ENCODE data around the gene HYAL2.

Gene HYAL2

DNA sequence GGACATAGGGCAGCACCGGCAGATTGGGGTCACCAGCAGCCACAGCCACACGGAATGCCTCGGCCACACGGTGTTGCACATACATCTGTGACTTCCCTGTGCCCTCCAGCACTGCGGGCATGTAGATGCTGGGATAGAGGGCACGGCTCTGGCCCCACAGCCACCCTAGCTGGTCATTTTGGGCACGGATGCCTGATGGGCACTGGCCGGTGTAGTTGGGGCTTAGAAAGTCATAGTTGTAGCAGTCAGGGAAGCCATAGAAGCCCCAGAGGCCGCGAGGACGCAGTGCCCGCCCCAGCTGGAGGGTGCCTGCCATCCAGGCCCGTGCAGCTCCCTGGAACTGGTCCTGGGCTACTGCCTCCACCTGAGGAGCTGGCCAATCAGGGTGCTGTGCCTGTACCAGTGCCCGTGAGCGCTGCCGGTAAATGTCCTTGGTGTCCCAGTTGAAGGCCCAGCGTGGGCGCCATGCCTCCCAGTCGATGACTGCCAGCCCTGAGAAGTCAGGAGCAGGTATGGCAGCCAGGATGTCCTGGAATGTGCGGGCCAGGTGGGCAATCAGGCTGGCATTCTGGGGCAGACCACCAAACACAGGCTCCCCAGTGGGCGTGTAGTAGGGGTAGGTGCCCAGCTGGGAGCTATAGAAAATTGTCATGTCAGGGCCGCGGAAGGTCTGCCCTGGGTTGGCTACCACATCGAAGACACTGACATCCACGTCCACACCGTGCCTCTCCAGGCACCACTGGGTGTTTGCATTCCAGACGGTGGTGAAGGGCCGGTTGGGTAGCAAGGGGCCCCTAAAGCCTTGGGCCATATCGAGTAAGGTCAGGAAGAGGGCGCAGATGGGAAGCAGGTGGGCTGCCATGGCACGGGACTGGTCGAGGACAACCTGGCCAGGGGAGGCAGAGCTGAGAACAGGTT lies 20.2 kb downstream of the HYAL2 start:
- no peak for DNase-seq

DNA sequence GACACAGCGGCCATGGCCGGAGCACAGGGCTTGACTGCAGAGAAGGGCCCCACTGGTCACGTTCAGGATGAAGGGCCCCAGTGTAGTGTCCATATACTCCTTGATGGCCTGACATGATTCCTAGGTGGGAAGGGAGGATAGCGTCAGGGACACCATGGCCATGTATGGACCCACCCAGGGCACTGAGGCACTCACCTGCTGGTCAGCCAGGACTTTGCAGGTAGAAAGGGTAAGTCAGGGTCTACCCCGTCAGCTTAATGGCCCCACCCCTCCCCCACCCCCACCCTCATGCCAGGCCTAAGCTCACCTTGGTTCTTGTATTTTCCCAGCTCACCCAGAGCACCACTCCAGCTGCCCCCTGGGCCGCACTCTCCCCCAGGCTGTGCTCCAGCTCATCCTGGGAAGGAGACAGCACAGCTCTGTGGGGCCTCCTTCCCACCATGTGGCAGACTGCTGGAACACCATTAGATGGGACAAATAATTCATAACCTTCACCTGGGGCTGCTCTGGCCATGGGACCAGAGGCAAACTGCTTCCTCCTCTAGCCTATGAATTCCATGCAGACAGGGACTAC lies 21.8 kb downstream of the HYAL2 start:
- DNase-seq: no peak

DNA sequence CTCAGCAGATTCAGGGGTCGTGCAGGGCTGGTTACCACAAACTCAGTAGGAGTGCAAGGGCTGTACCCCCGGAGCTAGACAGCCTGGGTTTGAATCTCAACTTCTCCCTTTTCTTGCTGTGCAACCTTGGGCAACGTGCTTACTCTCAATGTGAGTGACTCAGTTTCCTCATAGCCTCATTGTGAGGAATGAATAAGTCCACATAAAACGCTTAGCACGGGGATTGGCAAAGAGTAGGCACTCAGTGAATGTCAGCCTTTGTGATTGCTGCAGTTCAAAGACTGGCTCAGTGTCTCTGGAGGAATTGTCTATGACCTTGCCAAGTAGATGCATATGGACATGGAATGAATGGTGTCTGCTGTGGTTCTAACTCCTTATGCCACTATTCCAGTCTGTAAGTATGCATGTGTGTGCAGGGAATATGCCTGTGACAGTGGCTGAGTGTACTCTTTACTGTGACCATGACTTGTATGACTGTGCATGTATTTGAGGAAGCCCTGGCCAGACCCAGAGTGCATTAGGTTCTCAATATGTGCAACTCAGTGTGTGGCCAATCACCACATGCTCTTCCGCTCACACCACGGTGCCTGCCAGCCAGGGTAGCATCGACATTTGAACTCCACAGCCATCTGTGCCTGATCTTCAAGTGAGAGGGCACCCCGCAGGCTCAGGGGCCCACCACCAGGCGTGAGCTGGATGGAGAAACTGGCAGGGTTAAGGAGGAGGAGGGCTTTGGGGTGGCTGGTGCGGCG lies 22.4 kb downstream of the HYAL2 start:
- no peak for DNase-seq

DNA sequence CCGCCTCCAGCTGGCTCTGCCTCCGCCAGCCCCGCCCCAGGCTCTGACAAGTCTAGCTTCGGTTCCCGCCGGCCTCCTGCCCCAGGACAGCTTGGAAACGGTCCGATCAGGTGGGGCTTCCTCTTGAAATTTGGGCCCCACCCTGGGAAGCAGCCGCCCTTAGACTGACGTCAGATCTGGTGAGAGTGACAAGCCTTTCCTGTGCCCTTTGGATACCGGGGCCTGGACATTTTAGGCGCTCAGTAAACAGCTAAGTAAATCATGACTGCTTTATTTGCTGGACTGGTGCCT lies 23.0 kb downstream of the HYAL2 start:
- DNase-seq: no peak

DNA sequence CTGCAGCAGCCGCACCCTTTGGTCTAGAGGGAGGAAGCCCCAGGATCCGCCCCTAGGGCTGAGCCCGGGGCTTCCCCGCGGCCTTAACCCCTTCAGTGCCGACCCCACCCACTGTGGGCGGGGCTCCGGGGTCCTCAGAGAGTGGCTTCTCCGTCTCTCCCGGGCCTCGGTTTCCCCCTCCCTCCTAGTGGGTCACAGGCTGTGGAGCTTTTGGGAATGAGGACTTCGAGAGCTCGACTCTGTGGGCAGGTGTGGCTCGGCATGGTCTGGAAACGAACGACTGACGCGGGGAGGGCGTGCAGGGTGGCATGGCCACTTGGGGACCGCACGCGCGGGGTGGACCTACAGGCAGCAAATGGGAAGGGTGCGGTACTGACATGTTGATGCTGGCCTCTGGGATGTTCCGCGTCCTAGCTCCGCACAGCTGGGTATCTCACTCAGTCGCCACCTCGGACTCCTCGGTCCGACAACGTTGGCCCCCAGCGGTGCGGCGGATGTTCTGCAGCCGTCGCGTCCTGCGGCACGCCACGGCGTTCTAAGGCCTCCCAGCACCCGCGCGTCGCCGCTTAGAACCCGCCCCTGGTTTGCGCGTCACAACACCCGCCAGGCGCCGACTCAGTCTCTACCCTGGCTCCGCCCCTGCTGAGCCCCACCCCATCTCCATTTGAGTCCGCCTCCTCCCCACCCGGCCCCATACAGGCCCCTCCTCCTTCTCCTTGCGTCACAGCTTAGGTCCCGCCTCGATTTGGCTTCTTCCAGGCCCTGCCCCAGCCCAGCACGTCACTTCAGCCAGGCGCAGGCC lies 23.5 kb downstream of the HYAL2 start, which contains the start of the genes HYAL3 and NAA80:
HYAL3 (minus strand) TSS at position 570 of the 802 bp plus-strand sequence. CDS start 3,803 bp downstream, outside the sequence.
NAA80 (minus strand) TSS at position 570 of the 802 bp plus-strand sequence. CDS start 1,942 bp downstream, outside the sequence.
- DNase-seq: peak; percentile 99

DNA sequence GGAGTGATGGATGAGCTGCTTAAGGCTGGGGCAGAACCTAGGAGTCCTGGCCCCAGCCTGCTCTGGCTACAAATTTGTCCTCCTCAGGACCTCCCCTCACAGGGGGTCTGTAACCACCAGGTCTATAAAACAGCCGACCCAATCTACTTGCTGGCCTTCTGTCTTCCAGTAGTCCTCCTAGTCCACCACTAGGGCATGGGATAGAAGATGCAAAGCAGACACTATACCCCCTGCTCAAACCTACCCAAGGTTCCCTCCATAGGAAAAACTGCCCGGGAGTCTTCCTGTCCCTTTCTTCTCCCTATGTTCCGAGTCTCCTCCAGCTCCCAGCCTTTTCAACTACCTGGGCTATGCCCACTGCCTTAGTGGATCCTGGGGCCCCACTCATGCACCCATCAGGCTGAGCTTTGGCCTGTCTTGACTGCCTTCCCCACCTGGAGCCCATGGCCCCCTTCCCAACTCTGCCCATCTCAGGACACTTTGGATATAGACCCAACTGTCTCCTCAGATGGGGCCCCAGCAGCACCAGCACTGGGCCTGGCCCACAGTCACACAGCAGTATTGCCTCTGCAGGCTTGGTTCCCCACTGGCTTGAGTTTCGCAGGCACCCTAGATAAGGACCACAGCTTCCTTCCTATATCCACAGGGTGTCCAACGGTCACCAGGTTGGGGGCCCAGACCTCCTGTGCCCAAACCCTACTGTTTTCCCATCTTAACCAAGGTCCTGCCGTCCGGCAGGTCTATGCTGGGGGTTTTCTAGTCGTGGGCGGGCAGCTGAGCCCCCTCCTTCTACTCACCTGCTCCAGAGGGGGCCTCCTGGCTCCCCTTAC lies 24.4 kb downstream of the HYAL2 start:
- no peak for DNase-seq

DNA sequence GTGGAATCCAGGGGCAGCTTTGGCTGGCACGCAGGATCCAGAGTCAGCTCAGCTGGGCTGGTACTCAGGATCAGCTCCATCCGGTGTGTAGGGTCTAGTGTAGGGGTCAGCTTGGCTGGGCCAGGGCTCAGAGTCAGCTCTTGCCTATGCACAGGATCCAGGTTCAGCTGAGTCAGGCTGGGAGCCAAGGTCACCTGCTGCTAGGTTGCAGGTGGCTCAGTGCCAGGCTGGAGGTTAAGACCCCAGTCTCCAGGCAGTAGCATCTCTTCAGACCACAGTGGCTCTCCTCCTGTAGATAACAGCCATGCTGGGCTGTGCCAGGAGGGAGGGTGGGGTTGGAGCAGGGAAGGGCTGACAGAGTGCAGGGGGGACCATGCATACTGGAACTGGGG lies 25.2 kb downstream of the HYAL2 start:
- DNase-seq: no peak

DNA sequence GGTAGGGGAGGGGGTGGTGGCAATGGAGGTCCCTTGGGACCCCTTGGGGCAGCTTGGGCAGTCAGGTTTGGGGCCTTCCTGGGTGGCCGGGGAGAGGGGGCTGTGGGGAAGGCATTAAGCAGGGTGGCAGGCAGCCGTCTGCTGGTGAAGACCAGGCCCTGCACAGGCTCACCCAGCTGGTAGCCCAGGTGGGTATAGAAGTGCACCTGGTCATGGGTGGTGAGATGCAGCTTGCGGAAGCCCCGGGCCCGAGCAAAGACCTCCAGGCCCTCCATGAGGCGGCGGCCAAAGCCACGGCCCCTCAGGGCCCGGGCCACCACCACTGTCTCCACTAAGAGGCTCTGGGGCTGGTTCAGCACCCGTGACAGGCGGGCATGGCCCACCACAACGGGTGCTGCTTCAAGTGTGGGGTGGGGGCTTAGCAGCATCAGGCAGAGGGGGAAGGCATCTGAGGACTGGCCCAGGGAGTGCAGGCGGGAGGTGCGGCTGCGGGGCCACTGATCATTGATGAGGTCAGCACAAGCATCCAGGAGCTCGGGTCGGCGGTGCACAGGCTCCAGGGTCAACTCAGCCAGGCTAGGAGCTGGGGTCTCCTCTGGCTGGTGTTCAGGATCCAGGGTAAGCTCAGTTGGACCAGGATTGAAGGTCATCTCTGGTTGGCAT lies 25.7 kb downstream of the HYAL2 start:
- no peak for DNase-seq

DNA sequence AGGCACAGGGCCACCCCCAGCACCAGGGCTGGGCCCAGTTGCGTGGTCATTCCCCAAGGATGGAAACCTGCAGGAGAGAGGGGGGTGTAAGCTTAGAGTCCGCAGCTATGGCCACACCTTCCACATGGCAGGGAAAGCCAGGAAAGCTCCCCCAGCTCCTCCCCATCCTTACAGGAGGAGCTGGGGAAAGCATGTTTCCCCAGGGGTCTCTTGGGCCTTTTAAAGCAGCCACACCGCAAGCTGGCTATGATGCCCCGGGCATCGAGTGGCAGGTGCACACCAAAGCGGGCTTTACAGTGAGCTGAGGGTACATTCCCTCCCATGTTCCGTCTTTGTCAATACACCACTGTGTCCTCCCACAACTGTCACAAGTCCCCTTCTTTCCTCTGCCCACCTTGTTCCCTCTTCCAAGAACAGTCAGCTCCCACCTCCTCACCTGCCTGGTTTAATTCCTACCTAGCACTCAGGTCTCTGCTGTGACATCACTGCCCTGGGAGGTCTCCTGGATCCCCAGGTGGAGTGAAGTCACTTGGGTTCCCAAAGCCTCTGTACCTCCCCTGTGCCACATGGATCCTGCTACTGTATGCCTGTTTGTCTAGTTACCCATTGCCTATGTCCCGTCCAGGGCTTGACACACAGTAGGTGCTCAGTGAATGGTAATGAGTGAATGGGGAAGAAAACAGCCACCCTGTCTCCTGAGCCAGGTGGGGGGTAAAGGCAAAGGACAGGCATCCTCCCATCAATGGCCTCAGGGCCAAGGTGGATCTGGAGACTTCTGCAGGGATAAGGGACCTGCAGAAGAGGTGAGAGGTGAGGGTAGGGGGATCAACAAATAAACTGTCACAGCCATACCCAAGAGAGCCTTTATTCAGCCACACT lies 26.8 kb downstream of the HYAL2 start:
- no peak for DNase-seq

DNA sequence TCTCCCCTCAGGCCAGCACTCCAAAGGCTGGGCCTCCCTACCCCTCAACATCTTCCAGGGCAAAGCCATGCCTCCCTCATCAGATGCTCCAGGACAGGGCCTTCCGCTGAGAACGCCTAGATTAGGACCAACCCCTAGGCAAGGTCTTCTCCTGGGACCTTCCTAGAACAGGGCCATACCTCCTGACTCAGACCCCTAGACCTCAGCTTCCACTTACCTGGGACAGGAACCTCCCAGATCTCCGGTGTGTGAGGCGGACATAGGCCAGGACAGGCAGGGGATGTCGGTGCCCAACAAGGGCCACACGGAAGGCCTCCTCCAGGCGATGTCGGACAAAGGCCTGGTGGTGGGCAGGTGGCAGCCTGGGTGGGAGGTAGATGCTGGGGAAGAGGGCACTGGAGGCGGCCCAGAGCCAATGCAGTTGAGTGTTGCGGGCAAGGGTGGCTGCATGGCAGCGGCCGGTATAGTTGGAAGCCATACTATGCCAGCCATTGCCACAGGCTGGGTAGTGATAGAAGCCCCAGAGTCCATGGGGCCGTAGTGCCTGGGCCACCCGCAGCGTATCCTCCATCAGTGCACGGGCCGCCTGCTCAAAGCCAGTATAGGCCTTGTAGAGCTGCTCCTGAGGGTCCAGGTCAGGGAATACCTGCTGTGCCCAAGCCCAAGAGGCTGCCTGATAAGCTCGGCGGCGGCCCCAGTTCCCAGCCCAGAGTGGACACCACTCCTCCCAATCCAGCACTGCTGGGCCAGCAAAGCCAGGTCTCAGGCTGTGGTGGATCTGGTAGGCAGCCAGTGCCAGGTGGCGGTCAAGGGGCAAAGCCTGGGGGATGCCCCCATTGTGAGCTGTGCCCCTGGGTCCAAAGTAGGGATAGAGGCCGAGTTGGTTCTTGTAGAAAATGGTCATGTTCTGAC lies 27.8 kb downstream of the HYAL2 start:
- DNase-seq: no peak

DNA sequence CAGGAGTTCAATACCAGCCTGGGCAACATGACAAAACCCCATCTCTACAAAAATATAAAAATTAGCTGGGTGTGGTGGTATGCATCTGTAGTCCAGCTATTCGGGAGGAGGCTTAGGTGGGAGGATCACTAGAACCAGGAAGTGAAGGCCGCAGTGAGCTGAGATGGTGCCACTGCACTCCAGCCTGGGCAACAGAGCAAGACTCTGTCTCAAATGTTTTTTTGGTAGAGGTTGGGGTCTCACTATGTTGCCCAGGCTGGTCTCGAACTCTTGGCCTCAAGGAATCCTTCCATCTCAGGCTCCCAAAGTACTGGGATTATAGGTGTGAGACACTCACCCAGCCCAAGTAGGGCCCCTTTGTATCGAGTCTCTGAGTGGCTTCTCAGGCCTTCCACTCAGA lies 28.5 kb downstream of the HYAL2 start:
- DNase-seq: no peak

DNA sequence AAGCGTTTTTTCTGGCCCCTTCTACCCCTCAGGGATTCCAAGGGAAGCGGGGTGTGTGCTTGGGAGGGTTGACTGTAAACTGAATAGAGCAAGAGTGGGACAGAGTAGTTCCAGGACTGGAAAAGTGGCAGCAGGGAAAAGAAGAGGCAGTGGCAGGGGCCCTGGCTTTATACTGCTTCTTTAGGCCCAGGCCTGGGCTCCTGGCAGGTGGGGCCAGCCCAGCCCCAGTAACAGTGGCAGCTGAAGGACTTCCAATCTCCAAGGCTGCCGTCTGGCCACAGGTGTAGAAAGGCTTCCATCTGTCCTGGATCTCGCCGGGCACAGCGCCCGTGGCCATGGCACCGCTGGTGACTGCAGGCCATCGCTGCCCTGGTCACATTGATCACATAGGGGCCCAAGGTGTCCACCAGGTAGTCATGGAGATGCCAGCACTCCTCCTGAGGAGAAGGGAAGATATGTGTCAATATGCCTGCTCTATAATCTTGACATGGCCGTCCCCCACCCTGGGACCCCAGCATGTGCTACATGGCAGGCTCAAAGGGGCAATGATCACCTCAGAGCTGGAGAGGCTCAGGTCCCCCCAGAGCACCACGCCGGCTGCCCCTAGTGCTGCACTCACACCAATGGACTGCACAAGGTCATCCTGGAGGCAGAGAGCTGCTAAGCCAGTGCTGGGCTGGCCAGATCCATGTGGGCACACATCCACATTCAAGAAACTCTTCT lies 29.3 kb downstream of the HYAL2 start:
- no peak for DNase-seq

DNA sequence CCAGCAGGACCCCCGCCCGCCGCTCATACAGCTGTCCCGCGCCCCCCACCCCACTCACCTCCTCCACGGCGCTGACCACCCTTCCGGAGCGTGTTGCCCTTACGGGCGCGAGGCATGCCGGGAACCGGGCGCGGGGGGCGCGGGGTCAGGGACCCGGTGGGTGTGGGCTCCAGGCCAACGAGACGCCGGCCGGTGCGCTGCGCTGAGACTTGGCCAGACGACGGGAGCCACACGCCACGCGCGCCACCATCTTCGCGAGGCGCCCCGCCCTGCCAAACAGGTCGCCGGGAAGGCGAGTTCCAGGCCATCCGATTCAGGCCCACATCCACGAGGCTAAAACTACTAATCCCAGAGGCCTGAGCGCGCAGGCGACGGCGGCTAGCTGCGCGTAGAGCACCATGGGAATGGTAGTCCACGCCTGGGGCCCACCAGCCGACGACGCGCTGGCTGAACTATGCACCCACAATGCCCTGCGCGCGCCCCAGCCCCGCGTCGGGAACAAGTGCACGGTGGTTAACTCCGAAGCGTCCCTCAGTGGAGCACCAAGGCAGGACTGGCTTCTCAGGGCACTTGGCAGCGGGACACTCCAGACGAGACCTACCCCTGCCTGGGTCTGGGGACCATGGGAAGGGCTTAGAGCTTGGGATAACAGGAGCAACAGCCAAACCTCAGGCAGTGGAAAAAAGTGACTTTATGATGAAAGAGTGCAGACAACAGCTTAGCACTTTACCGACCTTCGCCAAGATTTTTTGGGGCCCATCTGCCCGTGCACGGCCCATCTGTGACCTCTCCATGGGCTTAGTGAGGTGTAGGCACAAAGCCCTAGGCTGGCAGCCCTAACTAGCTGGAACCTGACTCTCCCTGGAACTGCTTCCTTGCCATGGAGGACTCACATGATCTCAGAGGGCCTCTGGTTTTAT lies 30.1 kb downstream of the HYAL2 start, which contains the start of gene IFRD2:
IFRD2 (minus strand) TSS at position 271 of the 920 bp plus-strand sequence; CDS start at position 116, 155 bp downstream.
- peak; percentile 93 for DNase-seq

DNA sequence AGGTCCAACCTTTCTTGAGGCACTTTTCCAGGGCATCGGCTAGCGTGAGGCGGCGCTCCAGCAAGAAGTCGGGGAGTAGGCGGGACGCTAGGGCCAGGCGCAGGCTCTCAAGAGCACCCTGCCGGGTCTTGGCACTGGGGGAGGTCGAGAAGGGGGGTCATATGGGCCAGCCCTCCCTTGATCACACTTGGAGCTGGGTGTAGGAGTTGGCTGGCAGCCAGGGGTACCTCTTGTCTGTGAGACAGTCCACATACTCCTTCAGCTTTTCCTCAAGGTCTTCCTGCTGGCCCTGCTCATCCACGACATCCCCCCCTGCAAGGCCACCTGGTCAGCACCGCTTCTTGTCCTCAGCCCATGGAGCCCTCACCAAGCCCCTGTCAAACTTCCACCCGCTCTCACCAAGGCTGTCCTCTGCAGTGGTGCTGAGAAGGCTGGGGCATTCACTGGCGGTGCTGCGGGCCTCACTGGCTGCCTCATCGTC lies 32.3 kb downstream of the HYAL2 start:
- DNase-seq: no peak

DNA sequence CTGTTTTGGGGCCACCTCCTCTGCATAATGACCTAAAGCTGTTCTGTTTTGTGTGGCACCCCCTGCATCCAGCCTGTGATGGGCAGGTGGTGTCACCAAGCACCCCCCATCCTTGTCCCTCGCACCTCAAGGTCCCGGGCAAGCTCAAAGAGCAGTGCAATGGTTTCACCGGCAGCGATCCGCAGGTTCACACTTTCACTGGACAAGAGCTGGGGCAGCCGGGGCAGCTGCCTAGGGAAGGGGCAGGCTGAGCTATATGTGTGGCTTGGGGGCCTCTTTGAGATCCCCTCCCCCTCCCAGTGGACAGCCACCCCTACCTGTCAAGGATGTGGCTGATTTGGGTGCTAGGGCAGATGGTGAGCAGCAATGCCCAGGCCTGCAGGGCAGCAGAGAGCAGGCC lies 33.4 kb downstream of the HYAL2 start:
- DNase-seq: no peak

DNA sequence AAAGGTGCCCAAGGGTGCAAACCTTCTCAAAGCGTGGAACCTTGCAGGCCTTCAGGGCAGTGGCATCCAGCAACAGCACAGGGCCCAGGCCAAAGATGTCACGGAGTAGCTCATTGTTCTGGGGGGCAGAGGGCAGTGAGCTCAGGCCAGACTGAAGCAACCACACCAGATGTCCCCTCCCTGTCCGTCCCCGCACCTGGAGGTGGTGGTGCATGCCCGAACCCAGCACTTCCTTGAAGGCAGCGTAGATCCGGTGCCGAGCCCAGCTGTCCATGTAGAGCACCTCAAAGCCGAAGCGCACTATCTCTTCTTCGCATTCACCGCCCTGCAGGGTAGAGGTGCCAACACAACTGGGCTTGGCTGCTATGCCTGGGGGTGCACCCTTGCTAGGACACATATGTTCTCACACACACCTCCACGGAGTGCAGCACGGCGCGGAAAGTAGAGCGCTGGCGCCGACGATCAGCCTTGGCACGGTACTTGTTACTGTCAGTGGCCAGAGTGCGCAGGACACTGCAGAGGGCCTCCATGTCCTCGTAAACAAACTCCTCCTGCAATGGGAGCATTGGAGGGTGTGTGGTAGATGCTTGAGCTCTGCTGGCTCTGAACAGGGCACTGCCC lies 34.0 kb downstream of the HYAL2 start:
- DNase-seq: no peak

DNA sequence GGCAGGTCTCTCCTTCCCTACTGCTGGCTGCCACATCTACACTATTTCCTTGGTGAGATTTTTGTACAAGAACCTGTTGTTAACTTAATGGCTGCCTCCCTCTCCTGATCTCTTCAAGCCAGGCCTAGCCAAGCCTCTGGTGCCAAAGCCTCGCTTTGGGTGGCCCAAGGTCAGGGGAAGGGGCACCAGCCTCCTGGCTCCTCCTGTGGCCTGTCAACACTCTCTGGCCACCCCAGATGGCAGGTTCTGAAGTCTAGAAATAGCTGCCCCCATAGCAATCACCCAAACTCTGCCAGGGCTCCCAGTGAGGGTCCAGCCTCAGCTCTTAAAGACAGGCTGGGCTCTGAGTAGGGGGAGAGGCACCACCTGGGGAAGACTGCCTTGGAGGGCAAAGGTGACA lies 35.3 kb downstream of the HYAL2 start:
- DNase-seq: no peak
